HG03196 (cell line): ENCODE measurements around the gene RHBDL1.

ENCODE experiments used
- ATAC-seq: cut with Tn5 transposase; IDR thresholded peaks from one replicate; pipeline ENCODE4 v1.9.1; 2021; ENCODE audit not compliant: unreplicated experiment

The RHBDL1 gene

GRCh38 chr16:672371-672770, 3.1 kb upstream of the RHBDL1 start:
- no peak for ATAC-seq

GRCh38 chr16:672851-673250, 2.6 kb upstream of the RHBDL1 start:
- ATAC-seq = no peak

GRCh38 chr16:673399-673991, 2.0 kb upstream of the RHBDL1 start:
- ATAC-seq = no peak

GRCh38 chr16:674214-674881, 1.1 kb upstream of the RHBDL1 start:
- ATAC-seq = no peak

- no peak for ATAC-seq
Measured at GRCh38 chr16:675884-676564, 553 bp downstream of the RHBDL1 start.

- no peak for ATAC-seq
Measured at GRCh38 chr16:676565-676902, 1.1 kb downstream of the RHBDL1 start.

GRCh38 chr16:676913-677312, 1.4 kb downstream of the RHBDL1 start:
- ATAC-seq = no peak

- ATAC-seq = no peak
Measured at GRCh38 chr16:677316-678190, 2.1 kb downstream of the RHBDL1 start.

- no peak for ATAC-seq
Measured at GRCh38 chr16:678209-678857, 2.9 kb downstream of the RHBDL1 start.

GRCh38 chr16:678858-679813, 3.7 kb downstream of the RHBDL1 start:
- ATAC-seq = no peak

- ATAC-seq = peak; percentile 28
Measured at GRCh38 chr16:679814-680624, 4.5 kb downstream of the RHBDL1 start, which contains the start of gene STUB1. TSS of gene STUB1 (plus strand) at chr16:680410. CDS start at chr16:680526, 116 bp downstream.

GRCh38 chr16:680625-680945, 5.1 kb downstream of the RHBDL1 start:
- ATAC-seq = no peak

- no peak for ATAC-seq
Measured at GRCh38 chr16:680967-681745, 5.7 kb downstream of the RHBDL1 start.

- ATAC-seq = no peak
Measured at GRCh38 chr16:681746-682427, 6.4 kb downstream of the RHBDL1 start.

- no peak for ATAC-seq
Measured at GRCh38 chr16:682493-683395, 7.3 kb downstream of the RHBDL1 start.

GRCh38 chr16:683396-684070, 8.1 kb downstream of the RHBDL1 start:
- ATAC-seq = no peak
